HUES6 (cell line): ENCODE measurements around the gene SCIN.

ENCODE experiments used
- H3K27ac ChIP-seq: 2 replicates; pipeline ENCODE4 v1.7.0; 2013; ENCODE audit warnings: low read depth, mild to moderate bottlenecking, low read length, inconsistent platforms
- H3K27me3 ChIP-seq: 2 replicates; pipeline ENCODE4 v1.6.1; 2013; ENCODE audit warnings: low read length; ENCODE audit not compliant: control insufficient read depth, insufficient read depth
- H3K36me3 ChIP-seq: 2 replicates; pipeline ENCODE4 v1.6.1; 2013; ENCODE audit warnings: low read length; ENCODE audit not compliant: control insufficient read depth, insufficient read depth
- H3K4me1 ChIP-seq: 2 replicates; pipeline ENCODE4 v1.6.1; 2013; ENCODE audit warnings: low read length; ENCODE audit not compliant: control insufficient read depth, insufficient read depth
- H3K4me3 ChIP-seq: 2 replicates; pipeline ENCODE4 v1.5.1; 2013; ENCODE audit warnings: low read depth, low read length
- H3K9ac ChIP-seq: one replicate; pipeline ENCODE4 v1.6.1; 2013; ENCODE audit warnings: mild to moderate bottlenecking, low read length
- H3K9me3 ChIP-seq: 2 replicates; pipeline ENCODE4 v1.6.1; 2013; ENCODE audit warnings: low read depth, low read length; ENCODE audit not compliant: control insufficient read depth, insufficient read depth

The SCIN gene

DNA sequence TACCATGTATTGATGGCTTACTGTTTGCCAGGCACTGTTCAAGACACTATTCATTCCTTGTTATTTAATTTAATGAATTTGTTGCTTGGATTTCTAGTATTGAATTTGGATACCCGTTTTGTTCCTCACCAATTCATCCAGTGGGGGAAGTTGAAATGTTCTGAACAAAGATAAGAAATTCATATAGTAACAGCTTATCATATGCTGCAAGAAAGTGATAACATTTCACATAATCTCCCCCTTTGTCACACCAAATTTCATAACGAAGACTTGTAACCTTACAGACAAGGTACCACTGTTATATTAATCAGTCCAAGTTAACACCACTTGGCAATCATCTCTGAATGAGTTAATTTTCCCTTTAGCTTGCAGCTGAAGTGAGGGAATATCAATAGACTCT lies 42.1 kb downstream of the SCIN start:
- no peak overlapping the region for H3K4me3 ChIP-seq
- H3K36me3 ChIP-seq, result no peaks in the 10 kb centered on the region
- H3K4me1 ChIP-seq, result no peaks in the 10 kb centered on the region
- H3K27me3 ChIP-seq, result no peaks in the 10 kb centered on the region
- no peak overlapping the region for H3K9ac ChIP-seq
- no peaks in the 10 kb centered on the region for H3K9me3 ChIP-seq
- H3K27ac ChIP-seq, result no peak overlapping the region

DNA sequence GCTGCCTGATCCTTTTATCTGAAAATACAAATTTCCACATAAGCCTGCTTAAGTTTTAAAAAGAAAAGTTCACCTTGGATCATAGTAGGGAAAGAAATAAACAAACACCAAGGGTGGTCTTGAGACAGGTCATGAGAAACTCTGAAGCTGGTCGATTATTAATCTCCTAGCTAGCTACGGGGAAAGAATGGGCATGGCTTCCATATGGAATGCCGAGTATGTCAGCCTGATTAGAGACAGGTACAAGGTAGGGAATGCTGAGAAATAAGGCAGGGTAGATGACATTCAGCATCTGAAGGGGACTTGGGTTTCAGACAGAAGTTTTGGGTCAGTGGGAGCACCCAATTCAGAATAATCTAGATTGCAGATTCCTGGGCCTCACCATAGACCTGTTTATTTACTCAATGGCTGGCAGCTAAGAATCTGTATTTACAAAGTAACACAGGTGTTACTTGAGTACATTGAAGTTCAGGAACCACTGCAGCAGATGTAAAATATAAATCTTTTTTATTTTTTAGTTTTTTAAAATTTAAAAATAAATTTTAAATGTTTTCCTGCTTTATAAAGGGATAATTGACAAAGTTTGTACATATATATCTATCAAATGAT lies 49.0 kb downstream of the SCIN start:
- no peaks in the 10 kb centered on the region for H3K9me3 ChIP-seq
- H3K36me3 ChIP-seq, result no peaks in the 10 kb centered on the region
- no peaks in the 10 kb centered on the region for H3K27me3 ChIP-seq
- H3K27ac ChIP-seq, result no peak overlapping the region
- no peak overlapping the region for H3K9ac ChIP-seq
- H3K4me3 ChIP-seq, result no peak overlapping the region
- no peaks in the 10 kb centered on the region for H3K4me1 ChIP-seq

DNA sequence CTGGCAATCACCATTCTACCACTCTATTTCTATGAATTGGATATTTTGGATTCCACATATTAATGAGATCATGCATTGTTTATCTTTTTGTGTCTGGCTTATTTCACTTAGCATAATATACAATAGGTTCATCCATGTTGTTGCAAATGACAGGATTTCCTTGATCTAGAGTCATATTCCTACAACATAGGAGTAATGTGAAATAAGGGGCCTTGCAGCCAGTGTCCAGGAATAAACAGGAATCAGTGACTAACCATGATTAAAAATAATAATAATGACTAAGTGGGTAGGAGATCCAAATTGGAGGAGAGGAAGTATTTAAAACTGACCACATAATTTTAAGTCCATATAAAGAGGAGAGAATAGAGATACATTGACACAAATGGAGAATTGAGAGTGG lies 49.9 kb downstream of the SCIN start:
- H3K9me3 ChIP-seq, result no peaks in the 10 kb centered on the region
- H3K9ac ChIP-seq, result no peak overlapping the region
- no peaks in the 10 kb centered on the region for H3K4me1 ChIP-seq
- no peaks in the 10 kb centered on the region for H3K36me3 ChIP-seq
- no peak overlapping the region for H3K27ac ChIP-seq
- no peak overlapping the region for H3K4me3 ChIP-seq
- H3K27me3 ChIP-seq, result no peaks in the 10 kb centered on the region

DNA sequence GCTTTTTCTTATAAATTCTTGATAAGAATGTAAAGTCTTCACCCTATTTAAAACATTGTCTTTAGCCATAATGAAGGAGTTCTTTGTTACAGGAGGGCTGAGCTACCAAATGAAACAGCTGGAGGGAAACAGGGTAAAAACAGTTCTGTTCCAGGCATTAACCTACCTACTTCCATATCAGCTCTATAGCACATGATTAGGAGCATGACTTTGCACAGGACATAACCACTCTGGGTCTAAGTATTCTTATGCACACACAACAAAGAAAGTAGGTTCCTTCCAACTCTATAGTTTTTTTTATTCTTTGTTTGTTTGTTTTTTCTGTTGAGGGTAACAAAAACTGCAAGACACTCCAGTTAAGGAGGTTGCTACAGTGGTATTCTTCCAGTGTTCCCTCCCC lies 52.7 kb downstream of the SCIN start:
- no peaks in the 10 kb centered on the region for H3K9me3 ChIP-seq
- no peaks in the 10 kb centered on the region for H3K27me3 ChIP-seq
- no peaks in the 10 kb centered on the region for H3K4me1 ChIP-seq
- H3K27ac ChIP-seq, result no peak overlapping the region
- H3K9ac ChIP-seq, result no peak overlapping the region
- H3K4me3 ChIP-seq, result no peak overlapping the region
- no peaks in the 10 kb centered on the region for H3K36me3 ChIP-seq

DNA sequence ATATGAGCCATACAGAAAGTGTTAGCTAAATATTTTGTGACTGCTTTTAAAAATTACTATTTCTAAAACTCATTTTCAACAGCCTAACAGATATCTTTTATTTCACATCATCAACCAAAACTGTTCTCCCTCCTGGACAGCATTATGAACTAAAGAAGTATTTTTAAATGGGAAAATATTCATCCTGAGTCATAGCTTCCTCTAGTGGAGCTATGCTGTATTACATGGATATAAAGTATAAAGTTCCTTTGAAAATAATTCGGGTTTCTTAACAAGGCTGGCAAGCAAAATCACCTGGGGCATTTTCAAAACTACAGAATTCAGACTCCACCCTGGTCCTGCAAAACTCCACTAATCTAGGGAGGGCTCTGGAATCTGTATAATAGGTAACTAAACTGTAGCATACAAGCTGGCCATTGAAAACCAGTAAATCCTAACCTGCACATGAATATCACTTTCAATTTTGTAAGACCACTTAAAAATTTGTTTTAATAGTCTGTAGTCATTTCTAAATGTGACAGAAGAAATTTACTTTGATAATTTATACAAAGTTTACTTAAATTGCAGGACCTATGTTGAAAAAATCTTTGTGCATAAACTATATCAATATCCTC lies 53.5 kb downstream of the SCIN start:
- Histone ChIP-seq H3K36me3 (no peaks in the 10 kb centered on the region), H3K9me3 (no peaks in the 10 kb centered on the region), H3K27me3 (no peaks in the 10 kb centered on the region), H3K9ac (no peak overlapping the region), H3K27ac (no peak overlapping the region), H3K4me3 (no peak overlapping the region), H3K4me1 (no peaks in the 10 kb centered on the region)

DNA sequence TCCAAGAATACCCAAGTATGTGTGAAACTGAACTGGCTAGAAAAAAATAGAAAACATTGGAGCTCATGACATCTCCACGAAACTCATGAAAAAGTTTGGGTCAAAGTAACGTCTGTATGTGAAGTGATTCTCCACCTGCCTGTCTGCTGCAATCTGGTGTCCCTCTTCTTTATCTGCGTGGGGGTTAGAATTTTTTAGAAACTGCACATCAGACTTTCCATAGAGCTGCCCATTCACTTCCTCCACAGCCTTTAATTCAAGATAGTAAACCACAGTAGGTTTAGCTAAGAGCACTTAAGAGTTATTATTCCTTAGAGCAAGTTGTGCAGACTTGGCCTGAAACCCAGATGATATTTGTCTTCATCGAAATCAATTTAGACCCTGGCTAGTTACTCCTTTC lies 55.3 kb downstream of the SCIN start:
- H3K4me3 ChIP-seq, result no peak overlapping the region

DNA sequence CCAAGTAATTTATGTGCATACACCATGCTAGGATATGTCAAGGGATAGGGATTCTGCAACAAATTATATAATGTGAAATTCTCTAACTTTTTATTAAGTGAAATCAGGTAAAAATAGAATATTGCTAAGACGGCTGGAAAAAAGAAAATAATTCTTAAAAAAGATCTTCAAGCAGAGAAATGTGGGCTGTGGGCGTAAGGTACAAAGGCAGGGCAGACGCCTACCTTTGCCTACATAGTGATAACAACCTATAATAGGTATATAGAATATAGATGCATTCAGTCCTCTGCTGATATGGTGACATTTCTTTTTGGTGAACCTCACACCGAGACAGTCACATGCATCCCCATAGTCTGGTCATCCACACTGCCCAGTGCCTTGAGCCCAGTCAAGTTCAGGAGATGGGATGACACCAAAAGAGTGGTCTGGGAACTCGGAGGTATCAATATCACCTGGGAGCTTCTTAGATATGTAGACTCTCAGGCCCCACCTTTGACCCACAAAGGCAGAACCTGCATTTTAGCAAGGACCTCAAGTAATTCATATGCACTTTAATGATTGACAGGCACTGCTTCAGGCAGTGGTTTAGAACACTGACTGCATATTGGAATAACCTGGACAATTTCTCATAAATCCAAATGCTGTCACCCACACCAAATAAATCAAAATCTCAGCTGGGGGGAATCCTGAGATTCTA lies 59.4 kb downstream of the SCIN start:
- no peaks in the 10 kb centered on the region for H3K9me3 ChIP-seq
- H3K27me3 ChIP-seq, result no peaks in the 10 kb centered on the region
- no peaks in the 10 kb centered on the region for H3K36me3 ChIP-seq
- no peak overlapping the region for H3K27ac ChIP-seq
- no peaks in the 10 kb centered on the region for H3K4me1 ChIP-seq
- H3K4me3 ChIP-seq, result no peak overlapping the region
- no peak overlapping the region for H3K9ac ChIP-seq

More for the DNA sequence above, 55.3 kb downstream of the SCIN start:
- H3K4me1 ChIP-seq, result no peaks in the 10 kb centered on the region
- no peak overlapping the region for H3K9ac ChIP-seq
- no peak overlapping the region for H3K27ac ChIP-seq
- no peaks in the 10 kb centered on the region for H3K9me3 ChIP-seq
- no peaks in the 10 kb centered on the region for H3K36me3 ChIP-seq
- no peaks in the 10 kb centered on the region for H3K27me3 ChIP-seq

DNA sequence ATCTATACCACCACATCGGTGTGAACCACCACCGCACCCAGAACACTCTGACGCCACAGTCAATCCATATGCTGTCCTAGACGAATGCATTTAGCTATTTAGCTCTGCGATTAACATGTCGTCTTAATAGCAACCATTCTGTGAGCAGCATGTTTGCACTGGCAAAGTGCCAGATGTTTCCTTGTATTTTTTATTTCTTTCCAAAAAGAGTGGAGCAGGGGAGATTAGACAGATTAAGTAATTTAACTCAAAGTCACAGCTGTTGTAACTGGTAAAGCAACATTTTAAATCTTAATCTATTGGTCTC lies 59.9 kb downstream of the SCIN start:
- Histone ChIP-seq H3K27ac (no peak overlapping the region), H3K36me3 (no peaks in the 10 kb centered on the region), H3K27me3 (no peaks in the 10 kb centered on the region), H3K4me3 (no peak overlapping the region), H3K4me1 (no peaks in the 10 kb centered on the region), H3K9me3 (no peaks in the 10 kb centered on the region), H3K9ac (no peak overlapping the region)

DNA sequence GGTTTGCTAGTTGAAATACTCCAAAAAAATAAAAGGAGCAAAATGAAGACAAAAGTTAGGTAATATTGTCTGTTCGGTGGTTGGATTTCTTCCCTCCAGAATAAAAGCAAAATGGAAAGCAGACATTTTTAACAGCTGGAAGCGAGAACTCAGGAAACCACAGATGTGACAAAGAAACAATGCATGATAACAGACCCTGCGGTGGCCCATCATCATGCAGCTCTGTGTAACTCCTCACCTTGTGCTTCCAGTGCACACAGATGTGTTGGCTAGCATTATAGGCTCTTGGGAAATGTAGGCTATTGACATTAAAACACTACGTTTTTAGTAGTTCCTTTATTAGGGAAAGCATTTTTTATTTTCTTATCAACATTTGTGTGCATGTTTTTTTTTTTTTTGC lies 63.1 kb downstream of the SCIN start:
- H3K9me3 ChIP-seq, result no peaks in the 10 kb centered on the region
- H3K27ac ChIP-seq, result no peak overlapping the region
- H3K9ac ChIP-seq, result no peak overlapping the region
- H3K4me3 ChIP-seq, result no peak overlapping the region
- no peaks in the 10 kb centered on the region for H3K27me3 ChIP-seq
- H3K36me3 ChIP-seq, result no peaks in the 10 kb centered on the region
- no peaks in the 10 kb centered on the region for H3K4me1 ChIP-seq

DNA sequence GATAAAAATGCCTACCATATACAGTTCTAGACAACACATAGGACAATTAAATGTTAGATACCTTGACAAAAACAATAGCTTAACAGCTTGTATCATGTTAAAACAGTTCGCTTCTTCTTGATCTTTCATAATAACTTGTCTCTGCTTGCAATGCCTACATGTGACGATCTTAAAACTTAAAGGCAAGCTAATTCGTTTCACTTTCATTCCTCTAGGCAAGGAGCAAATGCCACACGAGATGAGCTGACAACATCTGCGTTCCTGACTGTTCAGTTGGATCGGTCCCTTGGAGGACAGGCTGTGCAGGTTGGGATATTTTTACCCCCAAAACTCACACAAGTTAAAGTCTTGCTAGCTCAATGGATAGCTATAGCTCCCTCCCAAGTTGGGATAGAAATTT lies 65.3 kb downstream of the SCIN start:
- H3K9me3 ChIP-seq, result no peaks in the 10 kb centered on the region
- H3K4me3 ChIP-seq, result no peak overlapping the region
- H3K27ac ChIP-seq, result no peak overlapping the region
- H3K36me3 ChIP-seq, result no peaks in the 10 kb centered on the region
- H3K9ac ChIP-seq, result no peak overlapping the region
- no peaks in the 10 kb centered on the region for H3K4me1 ChIP-seq
- no peaks in the 10 kb centered on the region for H3K27me3 ChIP-seq

DNA sequence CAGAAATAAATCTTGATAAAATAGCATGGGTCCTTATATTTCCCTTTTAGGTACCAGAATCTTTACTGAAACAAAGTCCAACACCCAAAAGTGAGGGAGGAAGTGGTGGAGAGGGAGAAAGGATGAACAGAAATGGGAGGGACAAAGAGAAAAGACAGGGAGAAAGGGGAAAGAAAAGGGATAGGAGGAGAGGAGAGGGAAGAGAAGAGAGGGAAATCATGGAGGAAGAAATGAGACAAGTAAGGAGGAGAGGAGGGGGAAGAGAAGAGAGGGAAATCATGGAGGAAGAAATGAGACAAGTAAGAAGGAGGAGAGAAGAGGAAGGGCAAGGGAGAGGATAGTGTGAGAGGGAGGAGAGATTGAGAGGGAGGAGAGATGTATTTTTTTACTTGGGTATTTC lies 66.8 kb downstream of the SCIN start:
- Histone ChIP-seq H3K4me1 (no peaks in the 10 kb centered on the region), H3K9ac (no peak overlapping the region), H3K27ac (no peak overlapping the region), H3K9me3 (no peaks in the 10 kb centered on the region), H3K27me3 (no peaks in the 10 kb centered on the region), H3K36me3 (no peaks in the 10 kb centered on the region), H3K4me3 (no peak overlapping the region)
